Gastrocnemius medialis (tissue), 4 donors: ENCODE results near the gene KCTD16.

Source experiments
- POLR2A ChIP-seq, 2 donors: fragments of 450-650 bp; IDR thresholded peaks; one replicate each; pipeline ENCODE4 v1.6.1; 2017; ENCODE audit warnings: antibody characterized with exemption in 2 of 2, mild to moderate bottlenecking in 2 of 2, moderate library complexity in 2 of 2
- TF ChIP-seq, protein P1 (sequence below), 5 experiments: fragments of 450-650 bp in 3 of 5; fragments of 200-600 bp in 2 of 5; sonication (generic) in 2 of 5; IDR thresholded peaks in 4 of 5; conservative IDR thresholded peaks in 1 of 5; 1 replicate in 4 of 5; 2 replicates in 1 of 5; pipeline ENCODE4 v1.5.1; 2016 to 2019; ENCODE audit warnings: antibody characterized with exemption in 5 of 5, mild to moderate bottlenecking in 3 of 5, moderate library complexity in 3 of 5

DNA sequence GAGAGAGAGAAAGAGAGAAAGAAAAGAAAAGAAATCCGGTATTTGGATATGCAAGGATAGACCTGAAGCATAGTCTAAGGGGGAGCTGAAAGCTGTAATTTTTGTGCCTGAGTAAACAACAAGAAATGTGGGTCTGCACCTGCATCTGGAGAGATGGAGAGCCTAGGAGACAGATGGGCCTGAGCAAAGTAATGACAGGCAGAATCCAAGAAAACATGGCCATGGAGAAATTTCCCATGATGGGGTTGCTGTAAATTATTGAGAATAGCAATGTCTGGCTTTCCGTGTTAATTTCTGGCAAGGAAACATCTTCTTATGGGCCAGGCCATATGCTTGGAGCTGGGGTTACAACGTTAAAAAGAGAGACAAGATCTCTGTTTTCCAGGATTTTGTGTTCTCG lies 40.4 kb upstream of the KCTD16 start:
- TF ChIP-seq, protein P1, sequence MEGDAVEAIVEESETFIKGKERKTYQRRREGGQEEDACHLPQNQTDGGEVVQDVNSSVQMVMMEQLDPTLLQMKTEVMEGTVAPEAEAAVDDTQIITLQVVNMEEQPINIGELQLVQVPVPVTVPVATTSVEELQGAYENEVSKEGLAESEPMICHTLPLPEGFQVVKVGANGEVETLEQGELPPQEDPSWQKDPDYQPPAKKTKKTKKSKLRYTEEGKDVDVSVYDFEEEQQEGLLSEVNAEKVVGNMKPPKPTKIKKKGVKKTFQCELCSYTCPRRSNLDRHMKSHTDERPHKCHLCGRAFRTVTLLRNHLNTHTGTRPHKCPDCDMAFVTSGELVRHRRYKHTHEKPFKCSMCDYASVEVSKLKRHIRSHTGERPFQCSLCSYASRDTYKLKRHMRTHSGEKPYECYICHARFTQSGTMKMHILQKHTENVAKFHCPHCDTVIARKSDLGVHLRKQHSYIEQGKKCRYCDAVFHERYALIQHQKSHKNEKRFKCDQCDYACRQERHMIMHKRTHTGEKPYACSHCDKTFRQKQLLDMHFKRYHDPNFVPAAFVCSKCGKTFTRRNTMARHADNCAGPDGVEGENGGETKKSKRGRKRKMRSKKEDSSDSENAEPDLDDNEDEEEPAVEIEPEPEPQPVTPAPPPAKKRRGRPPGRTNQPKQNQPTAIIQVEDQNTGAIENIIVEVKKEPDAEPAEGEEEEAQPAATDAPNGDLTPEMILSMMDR (IDR thresholded peaks at IDR 0.05 in 4 of 5, conservative IDR thresholded peaks at IDR 0.05 in 1 of 5), result no peak
- TF ChIP-seq POLR2A (IDR thresholded peaks at IDR 0.05), result no peak
